Germinal center (tissue), 1 donor: ENCODE results near the gene PACS1.
A peak's percentile ranks its signal among the peaks of the same experiment; 100 is the strongest.
"Not testable (repeated sequence)": the region's sequence is repeated elsewhere in the genome, so short reads cannot be mapped to it uniquely, and the experiment has no call there.

Experiments
- DNase-seq: peaks from one replicate; pipeline ENCODE4 v3.0.0; 2012; ENCODE audit warnings: mixed read lengths, low spot score

The PACS1 gene

GRCh38 chr11:66277064-66277463 lies 207.0 kb downstream of the PACS1 start:
- not testable (repeated sequence) for DNase-seq

GRCh38 chr11:66277471-66278362 lies 207.6 kb downstream of the PACS1 start, which contains the start of gene CNIH2:
CNIH2 (plus strand) TSS chr11:66278175; CDS start chr11:66278457, 282 bp downstream.
- peak; percentile 59 for DNase-seq

GRCh38 chr11:66278363-66279091 lies 208.5 kb downstream of the PACS1 start:
- DNase-seq: no peak

- DNase-seq: no peak
Measured at GRCh38 chr11:66279092-66279734, 209.1 kb downstream of the PACS1 start.

DNA sequence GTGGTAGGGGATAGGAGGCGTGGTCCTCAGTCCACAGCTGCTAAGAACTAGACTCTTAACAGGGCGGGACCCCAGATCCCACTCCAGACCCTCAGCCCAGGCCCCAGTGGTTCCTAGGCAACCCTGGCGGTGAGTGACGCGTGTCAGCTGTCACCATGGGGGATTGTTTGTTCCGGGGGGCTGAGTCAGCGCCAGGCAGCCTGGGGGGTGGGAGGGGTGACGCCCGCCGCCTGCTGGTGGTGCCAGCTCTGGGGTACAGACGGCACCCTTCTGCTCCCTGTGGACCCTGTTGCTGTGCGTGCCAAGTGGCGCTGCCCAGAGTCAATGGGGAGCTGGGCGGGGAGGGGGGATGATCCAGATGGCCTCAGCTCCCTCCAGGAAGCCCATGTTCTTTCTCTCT lies 210.4 kb downstream of the PACS1 start:
- DNase-seq: no peak

DNA sequence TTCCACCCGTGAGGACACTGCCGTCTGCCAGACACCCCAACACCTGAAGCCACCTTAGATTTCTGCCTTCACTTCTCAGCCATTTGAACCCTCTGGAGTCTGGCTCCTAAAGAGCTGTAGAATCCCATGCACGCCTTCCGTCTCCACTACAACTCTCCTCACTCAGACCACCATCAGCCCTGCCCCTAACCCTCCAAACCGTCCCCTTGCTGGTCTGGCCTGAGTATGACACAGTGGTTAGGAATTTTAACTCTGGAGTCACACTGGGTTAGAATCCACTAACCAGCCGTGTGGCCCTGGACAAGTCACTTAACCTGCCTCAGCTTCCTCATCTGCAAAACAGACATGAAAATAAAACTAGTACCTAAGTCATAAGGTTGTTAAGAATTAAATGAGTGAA lies 210.9 kb downstream of the PACS1 start:
- no peak for DNase-seq

DNA sequence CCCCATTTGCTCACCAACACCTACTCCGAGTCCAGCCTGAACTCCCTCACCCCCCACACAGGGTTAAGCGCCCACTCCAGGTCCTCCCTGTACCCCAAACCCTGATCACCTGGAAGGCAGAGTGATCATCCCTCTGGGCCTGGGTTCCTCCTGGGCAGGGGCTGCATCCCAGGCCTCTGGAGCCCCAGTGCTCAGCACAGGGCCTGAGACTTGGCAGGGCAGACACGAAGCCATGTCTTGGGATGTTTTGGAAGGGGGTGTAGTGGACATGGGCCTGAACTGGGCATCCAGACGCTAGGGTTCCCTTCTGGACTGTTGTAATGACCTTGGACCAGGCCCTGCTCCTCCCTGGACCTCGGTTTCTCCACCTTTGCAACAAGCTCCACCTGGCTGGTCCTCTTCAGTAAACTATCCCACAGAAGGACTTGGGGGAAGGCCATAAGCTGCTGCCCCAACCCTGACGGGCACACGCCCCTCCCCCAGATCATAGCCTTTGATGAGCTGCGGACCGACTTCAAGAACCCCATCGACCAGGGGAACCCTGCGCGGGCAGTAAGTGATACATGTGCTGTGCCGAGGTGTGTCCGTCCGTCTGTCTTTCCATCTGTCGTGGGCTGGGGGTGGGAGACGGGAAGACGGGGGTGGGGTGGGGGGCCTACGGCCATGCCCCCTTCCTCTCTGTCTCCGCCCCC lies 211.8 kb downstream of the PACS1 start:
- no peak for DNase-seq

DNA sequence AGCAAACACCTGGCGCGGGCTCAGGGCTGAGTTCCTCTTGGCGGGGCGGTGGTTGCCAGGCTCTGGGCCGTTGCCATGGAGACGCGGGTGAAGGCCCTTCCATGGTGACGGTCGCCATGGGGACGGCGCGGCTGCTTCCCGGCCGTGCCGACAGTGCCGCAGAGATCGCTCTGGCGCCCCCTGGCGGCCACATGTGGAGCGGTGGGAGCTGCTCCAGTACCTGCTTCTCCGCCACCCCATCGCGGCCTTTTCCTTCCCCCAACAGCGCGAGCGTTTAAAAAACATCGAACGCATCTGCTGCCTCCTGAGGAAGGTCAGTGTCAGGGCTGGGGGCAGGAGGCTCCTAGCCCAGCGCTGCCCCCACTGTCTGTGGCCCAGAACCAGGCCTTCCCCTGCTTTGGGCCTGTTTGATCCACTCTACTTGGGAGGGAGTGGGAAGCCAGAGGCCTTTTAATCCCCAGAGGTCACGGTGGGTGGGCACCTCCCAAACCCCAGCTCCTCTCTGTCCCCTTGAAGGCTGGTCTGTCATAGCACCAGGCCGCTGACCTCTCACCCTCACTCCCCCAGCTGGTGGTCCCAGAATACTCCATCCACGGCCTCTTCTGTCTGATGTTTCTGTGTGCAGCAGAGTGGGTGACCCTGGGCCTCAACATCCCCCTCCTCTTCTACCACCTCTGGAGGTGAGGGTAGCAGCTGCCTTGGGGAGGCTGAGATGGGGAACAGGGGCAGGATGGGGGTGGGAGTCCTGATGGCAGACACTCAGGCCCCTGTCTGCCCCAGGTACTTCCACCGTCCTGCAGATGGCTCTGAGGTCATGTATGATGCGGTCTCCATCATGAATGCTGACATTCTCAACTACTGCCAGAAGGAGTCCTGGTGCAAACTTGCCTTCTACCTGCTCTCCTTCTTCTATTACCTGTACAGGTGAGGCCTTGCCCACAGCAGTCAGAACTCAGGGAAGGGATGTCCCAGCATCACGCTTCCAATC lies 212.7 kb downstream of the PACS1 start:
- peak; percentile 97 for DNase-seq

DNA sequence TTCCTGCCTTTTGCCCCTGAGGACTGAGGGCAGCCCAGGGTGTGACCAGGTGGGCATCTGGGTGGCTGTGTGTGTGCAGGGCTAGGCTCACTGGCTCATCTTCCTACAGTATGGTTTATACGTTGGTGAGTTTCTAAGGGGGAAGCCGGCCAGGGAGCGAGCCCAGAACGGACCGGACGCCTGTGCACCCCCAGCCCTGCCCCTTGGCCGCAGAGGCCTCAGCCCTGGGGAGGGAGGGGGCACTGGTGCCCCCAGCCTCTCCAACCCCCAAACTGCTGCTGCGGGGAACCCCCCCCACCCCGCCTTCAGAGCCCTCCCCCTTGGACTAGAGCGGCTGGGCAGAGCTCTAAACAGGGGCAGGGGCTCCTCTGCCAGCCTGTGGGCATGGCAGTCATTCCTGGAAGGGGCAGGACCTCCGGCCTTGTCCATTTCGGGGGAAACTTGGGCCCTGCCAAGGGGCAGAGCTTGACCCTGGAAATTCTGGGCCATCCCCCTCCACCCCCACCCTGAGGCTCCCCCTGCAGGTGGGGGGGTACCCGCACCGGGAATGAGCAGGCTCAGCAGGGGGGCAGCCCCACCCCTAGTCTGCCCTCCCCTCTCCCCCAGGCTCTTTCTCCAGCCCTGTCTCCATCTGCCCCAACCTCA lies 213.5 kb downstream of the PACS1 start:
- no peak for DNase-seq

DNA sequence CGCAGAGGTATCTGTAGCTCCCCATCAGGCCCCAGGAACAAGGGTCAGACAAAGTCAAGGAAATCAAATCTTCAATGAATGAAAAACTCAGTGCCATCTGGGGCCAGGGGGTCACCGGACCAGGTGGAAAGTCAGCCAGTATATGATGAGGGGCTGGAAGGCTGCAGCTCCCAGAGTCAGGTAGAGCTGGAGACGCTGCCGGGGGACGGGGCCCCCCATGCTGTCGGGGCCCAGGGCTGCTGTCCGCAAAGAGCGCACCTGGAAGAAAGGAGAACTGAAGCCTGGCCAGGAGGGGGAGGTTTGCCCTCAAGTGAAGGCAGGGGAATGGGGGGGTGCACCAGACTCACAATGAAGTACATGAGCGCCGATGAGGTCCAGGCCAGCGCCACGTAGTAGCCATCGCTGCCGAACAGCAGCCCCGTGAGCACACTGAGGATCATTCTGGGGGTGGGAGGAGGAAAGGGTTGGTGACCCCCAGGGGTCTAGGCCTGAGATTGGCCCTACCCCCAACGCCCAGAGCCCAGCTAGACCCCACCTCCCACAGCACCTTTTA lies 214.5 kb downstream of the PACS1 start:
- no peak for DNase-seq

- no peak for DNase-seq
Measured at GRCh38 chr11:66285250-66285947, 215.3 kb downstream of the PACS1 start.

DNA sequence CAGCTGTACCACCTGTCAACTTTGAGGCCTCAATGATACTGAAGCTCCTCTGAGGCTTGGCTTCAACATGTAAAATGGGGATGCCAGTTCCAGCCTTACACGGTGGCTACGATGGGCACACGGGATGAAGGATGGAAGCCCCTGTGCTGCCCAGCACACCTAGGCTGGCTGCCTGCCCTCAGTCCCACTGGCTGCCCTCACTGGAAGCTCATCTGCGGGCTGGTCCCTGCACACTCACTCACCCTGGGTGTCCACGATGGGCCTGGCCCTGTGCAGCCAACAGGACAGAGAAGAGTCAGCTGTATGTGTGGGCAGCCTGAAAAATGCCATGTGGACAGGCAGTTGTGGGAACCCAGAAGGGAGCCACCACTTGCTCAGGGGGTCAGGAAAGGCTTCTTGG lies 216.6 kb downstream of the PACS1 start:
- no peak for DNase-seq

DNA sequence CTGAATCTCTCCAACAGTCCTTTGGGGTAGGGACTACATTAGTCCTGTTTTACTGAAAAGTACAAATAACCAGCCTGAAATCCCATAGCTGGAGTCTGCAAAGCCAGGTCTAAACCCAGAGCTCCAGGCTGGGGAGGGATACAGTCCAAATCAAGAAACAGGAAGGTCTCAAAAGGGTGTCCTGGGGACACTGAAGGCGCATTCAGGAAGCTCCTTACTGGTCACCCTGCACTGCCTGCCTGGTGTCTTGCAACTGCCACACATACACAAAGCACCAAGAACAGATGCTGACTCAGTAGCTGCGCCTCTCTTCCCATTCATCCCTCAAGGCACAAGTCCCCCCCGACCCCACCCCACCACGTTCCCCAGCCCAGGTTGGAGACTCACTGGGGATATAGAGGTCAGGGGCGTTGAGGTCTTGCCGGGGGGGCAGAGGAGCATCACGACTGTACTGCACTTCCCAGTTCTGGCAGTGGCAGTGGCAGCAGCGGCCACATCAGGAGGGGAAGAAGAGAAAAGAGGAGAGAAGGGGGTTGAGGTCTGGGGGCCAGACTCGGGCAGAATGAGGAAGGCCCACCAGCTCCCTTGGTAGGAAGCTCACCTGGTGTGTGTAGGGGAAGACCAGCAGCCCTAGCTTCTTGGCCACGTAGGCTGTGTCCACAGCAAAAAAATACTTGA lies 217.3 kb downstream of the PACS1 start:
- no peak for DNase-seq

GRCh38 chr11:66287889-66288670 lies 218.0 kb downstream of the PACS1 start:
- DNase-seq: no peak

DNA sequence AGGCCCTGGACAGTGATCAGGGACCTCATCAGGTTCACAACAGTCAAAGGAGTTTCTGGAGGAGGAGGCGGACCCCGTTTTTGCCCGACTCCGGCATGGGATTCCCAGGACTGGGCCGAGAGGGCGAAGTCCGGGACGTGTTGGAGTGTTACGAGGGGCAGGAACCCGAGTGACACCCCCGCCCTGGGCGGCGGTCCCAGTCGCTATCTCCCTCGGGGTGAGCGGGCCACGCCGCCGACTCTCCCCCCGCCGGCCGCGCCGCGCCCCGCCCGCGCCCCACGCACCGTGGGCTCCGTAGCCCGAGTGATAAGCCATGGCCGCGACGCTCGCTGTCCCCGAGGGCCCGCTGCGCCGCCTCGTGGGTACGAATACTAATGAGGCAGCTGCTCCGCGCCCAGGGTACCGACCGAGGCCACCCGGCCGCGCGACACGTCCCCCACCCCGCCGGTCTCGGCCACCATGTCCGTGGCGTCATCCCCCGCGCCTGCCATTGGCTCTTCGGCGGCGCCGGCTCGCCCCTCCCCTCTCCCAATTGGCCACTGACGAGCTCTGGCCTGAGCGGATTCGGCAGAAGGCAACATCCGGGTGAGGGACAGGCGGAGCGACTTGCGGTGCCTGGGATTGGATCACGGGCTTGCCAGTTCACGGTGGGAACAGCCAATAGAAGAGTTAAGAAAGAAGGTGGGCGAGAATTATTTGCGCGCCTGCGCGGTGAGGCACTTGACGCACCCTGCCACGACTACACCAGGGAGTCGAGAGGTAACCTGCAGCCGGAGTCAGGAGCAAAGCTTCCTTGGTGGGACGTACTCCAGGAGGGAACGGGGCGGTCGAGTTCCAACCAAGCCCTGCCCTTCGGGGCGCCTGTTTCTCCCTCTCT lies 218.8 kb downstream of the PACS1 start, which contains the start of gene YIF1A:
Gene YIF1A (minus strand): TSS at position 473 of the 877 bp plus-strand sequence. CDS start 158 bp downstream, at position 315.
- DNase-seq: peak; percentile 100

DNA sequence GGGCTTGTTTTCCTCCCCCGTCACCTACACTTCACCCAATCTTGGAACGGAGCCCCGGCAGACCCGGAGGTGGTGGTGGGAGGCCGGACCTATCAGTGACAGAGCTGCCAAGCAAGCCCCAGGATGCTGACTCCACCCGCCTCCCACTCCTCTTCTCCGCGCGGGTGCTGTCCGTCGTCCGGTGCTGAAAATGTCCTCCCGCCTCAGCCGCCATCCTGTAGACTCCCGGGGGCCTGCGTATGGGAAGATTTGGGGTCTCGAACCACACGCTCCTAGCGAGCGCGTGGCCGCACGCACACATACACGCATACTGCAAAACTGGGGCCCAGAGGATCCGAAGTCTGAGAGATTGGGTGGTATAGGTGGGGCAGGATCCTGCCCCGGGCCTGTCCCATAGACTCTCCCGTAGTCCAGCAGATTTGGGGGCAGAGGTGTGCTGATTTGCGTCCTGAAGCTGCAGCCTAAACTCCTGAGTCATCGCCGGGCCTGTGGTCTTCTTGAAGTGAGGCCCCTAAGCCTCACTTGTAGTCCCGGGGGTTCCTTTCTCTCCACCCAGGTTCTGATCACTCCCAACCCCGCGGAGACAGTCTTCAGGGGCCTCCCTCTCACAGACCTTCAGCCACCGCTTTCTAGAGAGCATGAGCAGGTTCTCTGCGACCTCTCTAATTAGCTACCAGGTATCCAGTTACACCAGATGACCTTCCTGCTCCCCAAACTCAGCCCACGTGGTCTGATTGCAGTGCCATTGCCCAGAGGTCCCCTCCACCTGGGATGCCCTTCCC lies 219.7 kb downstream of the PACS1 start:
- peak; percentile 79 for DNase-seq
